Posterior cingulate gyrus (tissue), 11 donors: ENCODE measurements around the gene BTRC.
A peak's percentile ranks its signal among the peaks of the same experiment; 100 is the strongest.
"Not testable (repeated sequence)": the region's sequence is repeated elsewhere in the genome, so short reads cannot be mapped to it uniquely, and the experiment has no call there.

ENCODE experiments used
- DNase-seq, 10 donors: peaks; one replicate each; pipeline versions ENCODE4 v3.0.0 to v3.0.0-alpha.2; 2020 to 2021; ENCODE audit warnings: mixed read lengths in 3 of 10
- intact Hi-C: fragments of 100-400 bp; cut with DNase I; formaldehyde crosslinking; loops from one replicate; pipeline ENCODE4 v1.15.1; 2023

The BTRC gene

GRCh38 chr10:101379663-101380352, 25.8 kb downstream of the BTRC start:
- intact Hi-C loops = no loop called here
- no peak for DNase-seq

- DNase-seq = no peak
- intact Hi-C loops = no loop called here
Observed at GRCh38 chr10:101380353-101381017, 26.5 kb downstream of the BTRC start.

- DNase-seq = no peak
- intact Hi-C loops = no loop called here
Observed at GRCh38 chr10:101385866-101386658, 32.1 kb downstream of the BTRC start.

GRCh38 chr10:101386659-101387259, 32.8 kb downstream of the BTRC start:
- intact Hi-C loops = no loop called here
- no peak for DNase-seq

GRCh38 chr10:101388676-101389276, 34.8 kb downstream of the BTRC start:
- DNase-seq = no peak
- intact Hi-C loops = no loop called here

- DNase-seq, intact Hi-C loops: not testable (repeated sequence)
Observed at GRCh38 chr10:101389532-101389931, 35.6 kb downstream of the BTRC start.

GRCh38 chr10:101389986-101390531, 36.1 kb downstream of the BTRC start:
- intact Hi-C loops = no loop called here

GRCh38 chr10:101393378-101393777, 39.4 kb downstream of the BTRC start:
- intact Hi-C loops = no loop called here
- no peak for DNase-seq

More at GRCh38 chr10:101389986-101390531, 36.1 kb downstream of the BTRC start:
- no peak for DNase-seq

GRCh38 chr10:101394524-101395133, 40.7 kb downstream of the BTRC start:
- intact Hi-C loops = no loop called here
- no peak for DNase-seq

- peak in 1 of 10 donors; percentile 26 for DNase-seq
- intact Hi-C loops = no loop called here
Observed at GRCh38 chr10:101397140-101397539, 43.2 kb downstream of the BTRC start.

GRCh38 chr10:101400585-101400984, 46.6 kb downstream of the BTRC start:
- no peak for DNase-seq
- intact Hi-C loops = no loop called here

GRCh38 chr10:101402711-101403110, 48.7 kb downstream of the BTRC start:
- intact Hi-C loops = no loop called here
- DNase-seq = no peak

GRCh38 chr10:101403161-101403560, 49.2 kb downstream of the BTRC start:
- intact Hi-C loops = no loop called here
- no peak for DNase-seq

- no peak for DNase-seq
- intact Hi-C loops = no loop called here
Observed at GRCh38 chr10:101405001-101405400, 51.0 kb downstream of the BTRC start.

- intact Hi-C loops = no loop called here
- DNase-seq = no peak
Observed at GRCh38 chr10:101411598-101411997, 57.6 kb downstream of the BTRC start.

- no peak for DNase-seq
- intact Hi-C loops = no loop called here
Observed at GRCh38 chr10:101414034-101414433, 60.1 kb downstream of the BTRC start.

- DNase-seq = no peak
- intact Hi-C loops = no loop called here
Observed at GRCh38 chr10:101415884-101416283, 61.9 kb downstream of the BTRC start.

GRCh38 chr10:101421967-101422366, 68.0 kb downstream of the BTRC start:
- intact Hi-C loops = not testable (repeated sequence)

GRCh38 chr10:101425535-101425934, 71.6 kb downstream of the BTRC start:
- intact Hi-C loops = no loop called here

More at GRCh38 chr10:101421967-101422366, 68.0 kb downstream of the BTRC start:
- not testable (repeated sequence) for DNase-seq

GRCh38 chr10:101428036-101428435, 74.1 kb downstream of the BTRC start:
- intact Hi-C loops = no loop called here

More at GRCh38 chr10:101425535-101425934, 71.6 kb downstream of the BTRC start:
- DNase-seq = no peak

More at GRCh38 chr10:101428036-101428435, 74.1 kb downstream of the BTRC start:
- DNase-seq = no peak
